A549 (cell line): ENCODE results near the gene PYROXD2. TPM values are rescaled to one million over a fixed set of nuclear protein-coding genes. Genes with fewer than 3 reads are reported as not detected.
A peak's percentile ranks its signal among the peaks of the same experiment; 100 is the strongest.

ENCODE experiments used
- ATAC-seq, 2 experiments: fragments of 200-7000 bp in 1 of 2; fragments of >200 bp in 1 of 2; cut with Nextera tagmentation in 1 of 2; cut with Tn5 transposase in 1 of 2; 3 replicates each; pipeline versions ENCODE4 v1.8.0 to v1.9.1; 2018 to 2020; ENCODE audit warnings: mild to moderate bottlenecking in 1 of 2, moderate library complexity in 1 of 2
- CTCF ChIA-PET: fragments of 300-600 bp; sonication (Branson Sonifier 250); formaldehyde crosslinking; extraction: SDS; loops from one replicate; lab custom pipeline; 2021; ENCODE audit warnings: antibody characterized with exemption, inconsistent platforms; lab: Yijun Ruan, JAX
- POLR2A ChIA-PET: fragments of 350-600 bp; formaldehyde crosslinking; extraction: SDS; loops from one replicate; lab custom pipeline; 2021; ENCODE audit warnings: antibody characterized with exemption, inconsistent platforms; lab: Yijun Ruan, JAX
- DNase-seq, 2 experiments: peaks; one replicate each; pipeline versions ENCODE4 v3.0.0 to v3.0.0-alpha.2; 2011 to 2016; ENCODE audit warnings: low read depth in 1 of 2, low spot score in 1 of 2
- FAIRE-seq: peaks from 2 replicates; lab custom pipeline; 2011; peaks lifted over from hg19 to GRCh38; lab: Jason Lieb, UNC
- H3K27ac ChIP-seq, 2 experiments: fragments of >200 bp; sonication (Bioruptor Twin); formaldehyde crosslinking; 3 replicates each; pipeline ENCODE4 v1.5.1; 2016 to 2017
- H3K4me1 ChIP-seq: fragments of >200 bp; sonication (Bioruptor Twin); formaldehyde crosslinking; 3 replicates; pipeline ENCODE4 v1.6.1; 2016
- H3K4me2 ChIP-seq: fragments of >200 bp; sonication (Bioruptor Twin); formaldehyde crosslinking; 3 replicates; pipeline ENCODE4 v1.6.1; 2016
- H3K4me3 ChIP-seq: fragments of >200 bp; sonication (Bioruptor Twin); formaldehyde crosslinking; 3 replicates; pipeline ENCODE4 v1.5.1; 2016
- H3K9me3 ChIP-seq: fragments of >200 bp; sonication (Bioruptor Twin); formaldehyde crosslinking; 3 replicates; pipeline ENCODE4 v1.6.1; 2016
- BHLHE40 ChIP-seq: IDR thresholded peaks from 2 replicates; pipeline ENCODE4 v1.6.1; 2012; ENCODE audit warnings: low read depth, low read length, inconsistent platforms
- CBX2 ChIP-seq: fragments of 200-600 bp; sonication (generic); IDR thresholded peaks from 2 replicates; pipeline ENCODE4 v1.6.1; 2016; ENCODE audit warnings: low read depth, mild to moderate bottlenecking, borderline replicate concordance
- CBX8 ChIP-seq: fragments of 200-600 bp; sonication (generic); IDR thresholded peaks from 2 replicates; pipeline ENCODE4 v1.6.1; 2016
- CEBPB ChIP-seq, 2 experiments: fragments of >200 bp in 1 of 2; sonication (Bioruptor Twin) in 1 of 2; formaldehyde crosslinking in 1 of 2; IDR thresholded peaks; 2 replicates each; pipeline ENCODE4 v1.6.1; 2012 to 2016
- CHD2 ChIP-seq: fragments of 150-350 bp; IDR thresholded peaks from 2 replicates; pipeline ENCODE4 v1.6.1; 2014; ENCODE audit warnings: low read length; ENCODE audit not compliant: partially characterized antibody
- EHF ChIP-seq: fragments of 250-450 bp; sonication (Bioruptor Pico); IDR thresholded peaks from 2 replicates; pipeline ENCODE4 v1.5.0; 2020; ENCODE audit warnings: mild to moderate bottlenecking
- FOSB ChIP-seq: fragments of 250-450 bp; sonication (Bioruptor Pico); IDR thresholded peaks from 2 replicates; pipeline ENCODE4 v1.5.0; 2020; ENCODE audit warnings: mild to moderate bottlenecking, moderate library complexity
- FOSL2 ChIP-seq, 2 experiments: fragments of 450-650 bp in 1 of 2; fragments of >200 bp in 1 of 2; sonication (Bioruptor Twin) in 1 of 2; formaldehyde crosslinking; IDR thresholded peaks; 2 replicates each; pipeline versions ENCODE4 v1.5.0 to v1.6.1; 2016 to 2020; ENCODE audit warnings: mild to moderate bottlenecking in 1 of 2, moderate library complexity in 1 of 2
- FOXS1 ChIP-seq: fragments of 250-450 bp; sonication (Bioruptor Pico); IDR thresholded peaks from 2 replicates; pipeline ENCODE4 v1.5.0; 2020; ENCODE audit warnings: mild to moderate bottlenecking, moderate library complexity
- JUN ChIP-seq, 2 experiments: fragments of >200 bp; sonication (Bioruptor Twin); formaldehyde crosslinking; IDR thresholded peaks; 2 replicates in 1 of 2; 3 replicates in 1 of 2; pipeline ENCODE4 v1.6.1; 2016 to 2017
- KDM5A ChIP-seq: fragments of 200-600 bp; sonication (generic); IDR thresholded peaks from 2 replicates; pipeline ENCODE4 v1.6.1; 2016; ENCODE audit warnings: antibody characterized with exemption, mild to moderate bottlenecking
- NR3C1 ChIP-seq: fragments of >200 bp; sonication (Bioruptor Twin); formaldehyde crosslinking; IDR thresholded peaks from 3 replicates; pipeline ENCODE4 v1.6.1; 2017
- PHF8 ChIP-seq: fragments of 200-600 bp; sonication (generic); IDR thresholded peaks from 2 replicates; pipeline ENCODE4 v1.6.1; 2016; ENCODE audit warnings: low read depth, mild to moderate bottlenecking, antibody characterized with exemption, moderate library complexity, borderline replicate concordance
- RAD21 ChIP-seq, 2 experiments: fragments of >200 bp in 1 of 2; sonication (Bioruptor Twin) in 1 of 2; formaldehyde crosslinking in 1 of 2; IDR thresholded peaks in 1 of 2; conservative IDR thresholded peaks in 1 of 2; 2 replicates in 1 of 2; 3 replicates in 1 of 2; pipeline ENCODE4 v1.6.1; 2012 to 2018; ENCODE audit warnings: inconsistent platforms in 1 of 2
- ZFP36 ChIP-seq: fragments of 450-650 bp; IDR thresholded peaks from 2 replicates; pipeline ENCODE4 v1.6.1; 2014; ENCODE audit warnings: borderline replicate concordance; ENCODE audit not compliant: partially characterized antibody
- ZNF302 ChIP-seq: fragments of 250-450 bp; sonication (Bioruptor Pico); IDR thresholded peaks from 2 replicates; pipeline ENCODE4 v1.9.0; 2021; ENCODE audit warnings: inconsistent platforms, mild to moderate bottlenecking, moderate library complexity
- WGBS: methylation state at CpG from one replicate; pipeline ENCODE4 v1.1.6; 2017; ENCODE audit errors: missing lambda C conversion rate; 5-methylcytosine and 5-hydroxymethylcytosine counted together
- polyA plus RNA-seq, 4 experiments: library from polyadenylated mRNA; depleted of rRNA in 3 of 4; stranded (reverse); fragments of >200 nt; fragmentation: RNase III in 1 of 4; extraction: RNeasy Plus Mini Kit Qiagen cat#74134 plus additional on column Dnase treatment in 1 of 4; gene quantifications; 2 replicates in 3 of 4; 3 replicates in 1 of 4; pipeline ENCODE4 v1.2.3, GENCODE V29; 2011 to 2017
- TF ChIP-seq, protein P1 (sequence below): fragments of >200 bp; sonication (Bioruptor Twin); formaldehyde crosslinking; IDR thresholded peaks from 3 replicates; pipeline ENCODE4 v1.5.1; 2016
- TF ChIP-seq, protein P2 (sequence below): fragments of 250-450 bp; sonication (Bioruptor Pico); IDR thresholded peaks from 2 replicates; pipeline ENCODE4 v1.5.0; 2020; ENCODE audit warnings: low read depth, mild to moderate bottlenecking, moderate library complexity
- TF ChIP-seq, protein P3 (sequence below): fragments of >200 bp; sonication (Bioruptor Twin); formaldehyde crosslinking; IDR thresholded peaks from 2 replicates; pipeline ENCODE4 v1.6.1; 2016
- TF ChIP-seq, protein P4 (sequence below): fragments of 250-450 bp; sonication (Bioruptor Pico); IDR thresholded peaks from 2 replicates; pipeline ENCODE4 v1.5.0; 2021; ENCODE audit warnings: mild to moderate bottlenecking, moderate library complexity, borderline replicate concordance

The PYROXD2 gene
- polyA plus RNA-seq, 2 of the 4 experiments (the other 2 are of a cell fraction) = 4.6 to 6.3 TPM

DNA sequence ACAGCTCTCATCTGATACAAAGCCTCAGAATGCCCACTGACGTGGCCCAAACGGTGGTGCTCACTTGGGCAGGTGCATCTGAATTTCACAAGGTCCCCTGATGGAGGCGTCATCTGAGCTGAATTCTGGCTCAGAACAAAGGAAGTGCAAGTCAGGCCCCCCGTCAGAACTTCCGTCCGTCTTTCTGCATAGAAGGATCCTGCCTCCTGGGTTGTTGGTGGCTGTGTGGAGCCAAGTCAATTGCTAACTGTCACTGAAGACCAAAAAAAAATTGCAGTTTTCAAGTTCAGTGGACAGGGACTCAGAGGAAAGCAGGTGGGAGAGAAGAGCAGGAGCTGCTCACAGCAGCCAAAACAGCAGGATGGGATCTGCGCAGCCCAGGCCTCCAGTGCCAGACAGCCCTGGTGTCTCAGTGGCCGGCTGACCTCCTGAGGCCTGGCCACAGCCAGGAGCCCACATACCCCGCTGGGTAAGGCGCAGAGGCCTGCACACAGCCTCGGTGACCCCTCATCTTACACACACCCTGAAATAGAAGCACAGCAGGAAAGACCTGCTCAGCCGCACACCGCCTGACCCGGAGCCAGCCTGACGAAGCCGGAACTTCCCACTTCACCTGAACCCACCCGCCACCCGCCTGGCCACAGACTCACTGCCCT is 49.4 kb downstream of the PYROXD2 start:
- ChIA-PET CTCF (interaction anchor here (1.1 to 2.0 kb wide), 2 partner anchors 16 to 56 kb away, joined by 3 to 6 read pairs; no protein-coding TSS in a partner anchor), POLR2A (no interaction called here)
- no peak overlapping the region for H3K4me3 ChIP-seq
- DNase-seq (no peak), FAIRE-seq (no peak), ATAC-seq (0 out of 6 replicates have a peak, but pooled peaks of 1 of the 2 experiments have one; percentile 20)
- H3K4me1 ChIP-seq = no peaks in the 10 kb centered on the region
- TF ChIP-seq KDM5A = no peak
- TF ChIP-seq FOSL2 (IDR thresholded peaks at IDR 0.05) = no peak
- no peak for TF ChIP-seq FOSL2 (CRISPR knock-in tag; IDR thresholded peaks at IDR 0.05)
- TF ChIP-seq FOXS1 = no peak
- TF ChIP-seq ZNF302 = no peak
- 85% methylated on average over 17 of the region's 18 CpGs for WGBS
- no peak overlapping the region for H3K4me2 ChIP-seq
- H3K9me3 ChIP-seq = no peaks in the 10 kb centered on the region
- H3K27ac ChIP-seq = no peak overlapping the region

DNA sequence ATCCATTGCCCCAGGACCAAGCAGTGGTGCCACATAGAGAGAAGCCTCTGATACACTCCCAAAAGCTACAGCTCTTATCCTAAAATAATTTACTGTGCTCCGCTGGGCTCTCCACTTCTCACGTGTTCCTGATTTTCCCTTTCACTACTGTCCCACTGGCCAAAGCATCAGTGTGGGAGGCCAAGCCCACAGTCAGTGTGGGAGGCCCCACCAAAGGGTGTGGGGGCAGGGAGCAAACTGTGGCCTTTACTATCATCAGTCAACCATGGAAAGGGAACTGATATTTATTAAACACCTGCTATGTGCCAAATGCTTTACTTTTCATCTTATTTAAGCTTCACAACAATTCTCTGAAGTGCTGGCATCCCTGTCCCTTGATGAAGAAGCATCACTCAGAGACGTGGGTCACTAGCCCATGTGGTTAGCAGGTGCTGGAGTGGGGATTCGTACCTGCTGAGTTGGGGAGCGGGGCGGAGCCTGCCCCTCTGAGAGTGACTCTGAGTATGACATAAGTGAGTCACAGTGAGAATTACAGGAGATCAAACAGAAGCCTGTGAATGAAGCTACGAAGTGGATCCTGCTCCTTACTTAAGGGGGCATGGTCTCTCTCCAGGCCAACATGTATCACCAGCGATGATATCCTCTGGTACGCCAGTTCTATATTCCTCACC is 50.4 kb downstream of the PYROXD2 start:
- no peak for ATAC-seq
- H3K9me3 ChIP-seq = no peaks in the 10 kb centered on the region
- no peak overlapping the region for H3K4me3 ChIP-seq
- POLR2A ChIA-PET = no interaction called here
- CTCF ChIA-PET = interaction anchor here (2.0 kb wide), 1 partner anchor 55 kb away, joined by 6 read pairs; no protein-coding TSS in a partner anchor
- H3K4me2 ChIP-seq = no peak overlapping the region
- WGBS = 73% methylated on average over 9 of the region's 9 CpGs
- no peak for TF ChIP-seq ZFP36
- no peak for TF ChIP-seq RAD21 (conservative IDR thresholded peaks at IDR 0.05 in 1 of 2, IDR thresholded peaks at IDR 0.05 in 1 of 2)
- no peak for TF ChIP-seq NR3C1
- no peak for TF ChIP-seq CBX8
- TF ChIP-seq PHF8 = no peak
- no peak for TF ChIP-seq JUN (IDR thresholded peaks at IDR 0.05)
- TF ChIP-seq, protein P1, sequence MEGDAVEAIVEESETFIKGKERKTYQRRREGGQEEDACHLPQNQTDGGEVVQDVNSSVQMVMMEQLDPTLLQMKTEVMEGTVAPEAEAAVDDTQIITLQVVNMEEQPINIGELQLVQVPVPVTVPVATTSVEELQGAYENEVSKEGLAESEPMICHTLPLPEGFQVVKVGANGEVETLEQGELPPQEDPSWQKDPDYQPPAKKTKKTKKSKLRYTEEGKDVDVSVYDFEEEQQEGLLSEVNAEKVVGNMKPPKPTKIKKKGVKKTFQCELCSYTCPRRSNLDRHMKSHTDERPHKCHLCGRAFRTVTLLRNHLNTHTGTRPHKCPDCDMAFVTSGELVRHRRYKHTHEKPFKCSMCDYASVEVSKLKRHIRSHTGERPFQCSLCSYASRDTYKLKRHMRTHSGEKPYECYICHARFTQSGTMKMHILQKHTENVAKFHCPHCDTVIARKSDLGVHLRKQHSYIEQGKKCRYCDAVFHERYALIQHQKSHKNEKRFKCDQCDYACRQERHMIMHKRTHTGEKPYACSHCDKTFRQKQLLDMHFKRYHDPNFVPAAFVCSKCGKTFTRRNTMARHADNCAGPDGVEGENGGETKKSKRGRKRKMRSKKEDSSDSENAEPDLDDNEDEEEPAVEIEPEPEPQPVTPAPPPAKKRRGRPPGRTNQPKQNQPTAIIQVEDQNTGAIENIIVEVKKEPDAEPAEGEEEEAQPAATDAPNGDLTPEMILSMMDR = no peak
- no peak for TF ChIP-seq CEBPB (IDR thresholded peaks at IDR 0.05)
- TF ChIP-seq EHF = no peak
- no peak for TF ChIP-seq FOSB (CRISPR knock-in tag)
- TF ChIP-seq, all 56 proteins: peak for 0
- no peak overlapping the region for H3K27ac ChIP-seq
- DNase-seq (no peak), FAIRE-seq (no peak)
- H3K4me1 ChIP-seq = no peaks in the 10 kb centered on the region

DNA sequence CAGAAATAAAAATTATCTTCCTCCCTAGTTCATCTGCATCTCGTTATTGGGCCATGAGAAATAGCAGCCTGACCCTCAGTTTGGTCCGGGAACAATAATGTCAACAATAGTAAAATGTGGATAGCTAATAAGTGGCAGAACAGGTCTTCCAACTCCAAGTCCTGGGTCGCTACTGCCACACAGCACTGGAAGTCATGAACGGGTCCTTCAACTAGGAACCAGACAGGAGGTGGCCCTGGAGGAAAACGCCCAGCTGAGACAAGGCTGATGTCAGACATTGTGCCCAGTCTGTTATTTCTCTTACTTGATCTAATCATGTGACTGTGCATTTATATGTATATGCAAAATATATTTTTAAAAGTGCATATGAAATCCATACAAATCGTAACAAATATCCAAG is 51.8 kb downstream of the PYROXD2 start:
- H3K4me2 ChIP-seq = no peak overlapping the region
- no peak overlapping the region for H3K4me3 ChIP-seq
- WGBS = 53% methylated on average over 6 of the region's 6 CpGs
- ChIA-PET CTCF (interaction anchor here (0.9 to 2.0 kb wide), 4 partner anchors 13 to 147 kb away, joined by 3 to 6 read pairs (median 5); no protein-coding TSS in a partner anchor), POLR2A (no interaction called here)
- DNase-seq (no peak), FAIRE-seq (no peak), ATAC-seq (no peak)
- TF ChIP-seq CHD2 (no peak), CEBPB (IDR thresholded peaks at IDR 0.05) (no peak), ZFP36 (no peak), CBX2 (no peak), BHLHE40 (no peak)
- TF ChIP-seq, protein P2, sequence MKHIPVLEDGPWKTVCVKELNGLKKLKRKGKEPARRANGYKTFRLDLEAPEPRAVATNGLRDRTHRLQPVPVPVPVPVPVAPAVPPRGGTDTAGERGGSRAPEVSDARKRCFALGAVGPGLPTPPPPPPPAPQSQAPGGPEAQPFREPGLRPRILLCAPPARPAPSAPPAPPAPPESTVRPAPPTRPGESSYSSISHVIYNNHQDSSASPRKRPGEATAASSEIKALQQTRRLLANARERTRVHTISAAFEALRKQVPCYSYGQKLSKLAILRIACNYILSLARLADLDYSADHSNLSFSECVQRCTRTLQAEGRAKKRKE = no peak
- TF ChIP-seq, protein P3, sequence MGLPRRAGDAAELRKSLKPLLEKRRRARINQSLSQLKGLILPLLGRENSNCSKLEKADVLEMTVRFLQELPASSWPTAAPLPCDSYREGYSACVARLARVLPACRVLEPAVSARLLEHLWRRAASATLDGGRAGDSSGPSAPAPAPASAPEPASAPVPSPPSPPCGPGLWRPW = no peak
- TF ChIP-seq, protein P4, sequence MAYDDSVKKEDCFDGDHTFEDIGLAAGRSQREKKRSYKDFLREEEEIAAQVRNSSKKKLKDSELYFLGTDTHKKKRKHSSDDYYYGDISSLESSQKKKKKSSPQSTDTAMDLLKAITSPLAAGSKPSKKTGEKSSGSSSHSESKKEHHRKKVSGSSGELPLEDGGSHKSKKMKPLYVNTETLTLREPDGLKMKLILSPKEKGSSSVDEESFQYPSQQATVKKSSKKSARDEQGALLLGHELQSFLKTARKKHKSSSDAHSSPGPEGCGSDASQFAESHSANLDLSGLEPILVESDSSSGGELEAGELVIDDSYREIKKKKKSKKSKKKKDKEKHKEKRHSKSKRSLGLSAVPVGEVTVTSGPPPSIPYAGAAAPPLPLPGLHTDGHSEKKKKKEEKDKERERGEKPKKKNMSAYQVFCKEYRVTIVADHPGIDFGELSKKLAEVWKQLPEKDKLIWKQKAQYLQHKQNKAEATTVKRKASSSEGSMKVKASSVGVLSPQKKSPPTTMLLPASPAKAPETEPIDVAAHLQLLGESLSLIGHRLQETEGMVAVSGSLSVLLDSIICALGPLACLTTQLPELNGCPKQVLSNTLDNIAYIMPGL (CRISPR knock-in tag) = no peak
- no peaks in the 10 kb centered on the region for H3K4me1 ChIP-seq
- no peak overlapping the region for H3K27ac ChIP-seq
- H3K9me3 ChIP-seq = no peaks in the 10 kb centered on the region
